ENCODE results near the gene EXO1.

Gene EXO1

DNA sequence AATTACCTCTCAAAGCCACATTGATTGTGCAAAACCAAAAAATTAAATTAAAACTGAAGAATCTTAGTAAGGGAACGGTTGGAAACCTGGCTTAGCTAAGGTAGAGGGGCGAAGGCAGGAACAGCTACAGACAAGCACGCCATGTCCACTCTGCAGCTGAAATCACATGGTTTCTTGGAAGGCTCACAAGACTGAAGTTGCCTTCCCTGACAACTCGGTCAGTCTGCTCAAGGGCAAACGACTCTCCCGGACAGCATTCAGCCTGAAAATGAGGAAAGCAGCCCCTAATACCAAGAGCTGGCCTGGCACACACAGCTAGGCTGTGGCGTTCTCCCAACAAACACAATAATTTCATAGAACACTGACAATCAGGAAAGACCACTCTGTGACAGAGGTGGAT lies 86.9 kb downstream of the EXO1 start:
- no peak for DNase-seq (ENCODE audit: insufficient read length, low spot score)
- TF ChIP-seq POLR2A (IDR thresholded peaks at IDR 0.05; ENCODE audit: low read depth, low read length): no peak
- no peak for FAIRE-seq
